Epithelial cell of esophagus (primary cell): ENCODE data around the gene GOLGA6L7.
A peak's percentile ranks its signal among the peaks of the same experiment; 100 is the strongest.
"Not testable (repeated sequence)": the region's sequence is repeated elsewhere in the genome, so short reads cannot be mapped to it uniquely, and the experiment has no call there.

ENCODE experiments used
- DNase-seq: peaks from one replicate; pipeline ENCODE4 v3.0.0; 2010; ENCODE audit warnings: low read depth
- H3K4me3 ChIP-seq: 2 replicates; pipeline ENCODE4 v1.5.1; 2011; ENCODE audit warnings: mild to moderate bottlenecking, low read length, control low read depth
- CTCF ChIP-seq: IDR thresholded peaks from 2 replicates; pipeline ENCODE4 v1.5.1; 2011; ENCODE audit warnings: low read depth, mild to moderate bottlenecking, low read length, control low read depth, inconsistent platforms; ENCODE audit not compliant: insufficient read depth; ENCODE audit errors: missing control alignments

Gene GOLGA6L7

GRCh38 chr15:28848521-28848920 is at the start of gene GOLGA6L7:
GOLGA6L7 (minus strand) TSS chr15:28848644; CDS start chr15:28848549, 95 bp downstream.
- DNase-seq, H3K4me3 ChIP-seq: not testable (repeated sequence)

GRCh38 chr15:28897861-28898585 is 49.6 kb upstream of the GOLGA6L7 start:
- H3K4me3 ChIP-seq = no peak overlapping the region
- TF ChIP-seq CTCF = no peak
- no peak for DNase-seq

- TF ChIP-seq CTCF = no peak
- DNase-seq = peak; percentile 54
- no peak overlapping the region for H3K4me3 ChIP-seq
These were observed 48.5 kb upstream of the GOLGA6L7 start for GRCh38 chr15:28896951-28897350.

- TF ChIP-seq CTCF = no peak
- no peak overlapping the region for H3K4me3 ChIP-seq
- DNase-seq = no peak
These were observed 47.1 kb upstream of the GOLGA6L7 start for GRCh38 chr15:28895566-28895965.

- H3K4me3 ChIP-seq = no peak overlapping the region
- DNase-seq = no peak
- no peak for TF ChIP-seq CTCF
These were observed 46.7 kb upstream of the GOLGA6L7 start for GRCh38 chr15:28895146-28895545.

GRCh38 chr15:28894631-28895030 is 46.2 kb upstream of the GOLGA6L7 start:
- no peak for TF ChIP-seq CTCF
- H3K4me3 ChIP-seq = no peak overlapping the region
- no peak for DNase-seq

GRCh38 chr15:28892789-28893610 is 44.6 kb upstream of the GOLGA6L7 start:
- no peak for TF ChIP-seq CTCF
- peak; percentile 25 for DNase-seq
- no peak overlapping the region for H3K4me3 ChIP-seq
